Measurements from ENCODE around the gene NRL. TPM values are rescaled to one million over a fixed set of nuclear protein-coding genes. Genes with fewer than 3 reads are reported as not detected.
A peak's percentile ranks its signal among the peaks of the same experiment; 100 is the strongest.

Gene NRL
- total RNA-seq, 1 donor from 2014 or later: 0.54 TPM

DNA sequence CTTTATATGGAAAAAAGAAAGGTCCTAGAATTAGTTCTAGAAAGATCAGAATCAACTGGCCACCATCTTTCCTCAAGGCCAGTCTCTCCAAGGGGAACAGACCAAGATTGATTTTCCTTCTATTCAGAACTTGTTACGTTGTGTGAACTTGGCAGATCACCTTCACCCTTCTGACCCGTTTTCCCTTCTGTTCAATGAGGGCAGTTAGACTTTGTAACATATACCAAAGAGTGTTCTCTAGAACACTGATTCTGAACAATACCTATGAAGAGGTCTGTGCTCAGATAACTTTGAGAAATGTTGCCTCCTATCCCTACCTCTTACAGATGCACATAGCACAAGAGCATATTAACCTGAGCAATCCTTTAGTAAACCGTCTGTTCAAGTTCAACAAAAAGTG, 31.3 kb downstream of the NRL start:
- no peak overlapping the region for H3K4me2 ChIP-seq
- no peak overlapping the region for H2AFZ ChIP-seq (replicated peaks)
- peaks cover 27% of the 10 kb centered on the region for H3K4me1 Mint-ChIP-seq
- no peak overlapping the region for H3K4me3 ChIP-seq
- H3K9me3 Mint-ChIP-seq: no peaks in the 10 kb centered on the region
- no peaks in the 10 kb centered on the region for H3K9me3 ChIP-seq (ENCODE audit: low read depth)
- peaks cover 39% of the 10 kb centered on the region for H3K27me3 ChIP-seq
- peaks cover 35% of the 10 kb centered on the region for H3K27me3 Mint-ChIP-seq (ENCODE audit: insufficient read depth, low read depth)
- H3K36me3 Mint-ChIP-seq: no peaks in the 10 kb centered on the region
- DNase-seq (ENCODE audit: low spot score): no peak
- H3K27ac Mint-ChIP-seq: no peak overlapping the region
- H3K27ac ChIP-seq: no peak overlapping the region
- H3K36me3 ChIP-seq: no peaks in the 10 kb centered on the region
- no peak overlapping the region for H3K9ac ChIP-seq
- no peaks in the 10 kb centered on the region for H3K79me2 ChIP-seq (ENCODE audit: low read depth)
- H3K4me3 Mint-ChIP-seq: no peak overlapping the region
- H4K20me1 ChIP-seq (ENCODE audit: low read depth): no peaks in the 10 kb centered on the region
- TF ChIP-seq EZH2phosphoT487 (IDR thresholded peaks at IDR 0.05) (no peak), EZH2 (IDR thresholded peaks at IDR 0.05) (no peak)
- peaks cover 22% of the 10 kb centered on the region for H3F3A ChIP-seq (ENCODE audit: low read depth)
- H3K4me1 ChIP-seq: peaks cover 42% of the 10 kb centered on the region

DNA sequence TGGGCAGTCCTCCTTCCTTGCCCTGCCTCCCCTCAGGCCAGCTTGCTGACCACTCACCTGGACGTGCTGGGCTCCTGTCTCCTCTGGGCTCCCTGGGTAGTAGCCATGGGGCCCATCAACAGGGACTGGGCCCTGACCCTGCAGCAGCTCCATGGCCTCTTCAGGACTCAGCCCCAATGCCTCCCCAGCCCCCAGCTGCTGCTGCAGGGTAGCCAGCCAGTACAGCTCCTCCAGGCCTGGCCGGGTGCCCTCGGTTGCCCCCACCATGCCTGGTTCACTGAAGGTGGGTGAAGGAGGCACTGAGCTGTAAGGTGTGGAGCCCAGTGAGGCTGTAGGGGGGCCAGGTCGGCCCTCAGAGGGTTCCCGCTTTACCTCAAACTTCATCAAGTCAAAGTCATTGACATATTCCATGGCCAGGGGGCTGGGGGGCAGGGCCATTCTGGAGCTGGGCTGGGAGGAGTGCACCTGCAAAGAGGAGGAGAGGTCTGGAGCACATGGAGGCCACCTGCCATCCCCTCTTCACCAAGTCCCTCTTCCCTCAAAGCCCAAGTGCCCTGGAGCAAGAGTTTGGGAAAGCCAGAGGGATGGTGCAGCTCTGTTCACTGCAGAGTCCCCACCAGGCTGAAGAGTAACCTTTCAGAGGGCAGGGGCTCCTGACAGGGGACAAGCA, 32.2 kb downstream of the NRL start:
- Mint-ChIP-seq H3K9me3 (no peaks in the 10 kb centered on the region), H3K4me3 (peak overlapping the region; percentile 88), H3K27me3 (ENCODE audit: insufficient read depth, low read depth) (peaks cover 41% of the 10 kb centered on the region), H3K27ac (no peak overlapping the region), H3K36me3 (no peaks in the 10 kb centered on the region), H3K4me1 (peaks cover 34% of the 10 kb centered on the region)
- H3K36me3 ChIP-seq: no peaks in the 10 kb centered on the region
- no peaks in the 10 kb centered on the region for H3K9me3 ChIP-seq (ENCODE audit: low read depth)
- H3F3A ChIP-seq (ENCODE audit: low read depth): peaks cover 22% of the 10 kb centered on the region
- no peaks in the 10 kb centered on the region for H3K79me2 ChIP-seq (ENCODE audit: low read depth)
- TF ChIP-seq, protein P1, sequence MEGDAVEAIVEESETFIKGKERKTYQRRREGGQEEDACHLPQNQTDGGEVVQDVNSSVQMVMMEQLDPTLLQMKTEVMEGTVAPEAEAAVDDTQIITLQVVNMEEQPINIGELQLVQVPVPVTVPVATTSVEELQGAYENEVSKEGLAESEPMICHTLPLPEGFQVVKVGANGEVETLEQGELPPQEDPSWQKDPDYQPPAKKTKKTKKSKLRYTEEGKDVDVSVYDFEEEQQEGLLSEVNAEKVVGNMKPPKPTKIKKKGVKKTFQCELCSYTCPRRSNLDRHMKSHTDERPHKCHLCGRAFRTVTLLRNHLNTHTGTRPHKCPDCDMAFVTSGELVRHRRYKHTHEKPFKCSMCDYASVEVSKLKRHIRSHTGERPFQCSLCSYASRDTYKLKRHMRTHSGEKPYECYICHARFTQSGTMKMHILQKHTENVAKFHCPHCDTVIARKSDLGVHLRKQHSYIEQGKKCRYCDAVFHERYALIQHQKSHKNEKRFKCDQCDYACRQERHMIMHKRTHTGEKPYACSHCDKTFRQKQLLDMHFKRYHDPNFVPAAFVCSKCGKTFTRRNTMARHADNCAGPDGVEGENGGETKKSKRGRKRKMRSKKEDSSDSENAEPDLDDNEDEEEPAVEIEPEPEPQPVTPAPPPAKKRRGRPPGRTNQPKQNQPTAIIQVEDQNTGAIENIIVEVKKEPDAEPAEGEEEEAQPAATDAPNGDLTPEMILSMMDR (IDR thresholded peaks at IDR 0.05): no peak
- TF ChIP-seq EZH2phosphoT487 (IDR thresholded peaks at IDR 0.05): no peak
- no peak for TF ChIP-seq EZH2 (IDR thresholded peaks at IDR 0.05)
- peaks cover 39% of the 10 kb centered on the region for H3K27me3 ChIP-seq
- no peaks in the 10 kb centered on the region for H4K20me1 ChIP-seq (ENCODE audit: low read depth)
- H2AFZ ChIP-seq (replicated peaks): no peak overlapping the region
- H3K4me1 ChIP-seq: peaks cover 48% of the 10 kb centered on the region
- no peak overlapping the region for H3K27ac ChIP-seq
- peak overlapping the region; percentile 87 for H3K4me2 ChIP-seq
- no peak for DNase-seq (ENCODE audit: low spot score)
- no peak overlapping the region for H3K4me3 ChIP-seq
- H3K9ac ChIP-seq: no peak overlapping the region

GRCh38 chr14:24081739-24082211, 33.0 kb downstream of the NRL start:
- no peaks in the 10 kb centered on the region for H3K79me2 ChIP-seq (ENCODE audit: low read depth)
- H3K9me3 ChIP-seq (ENCODE audit: low read depth): no peaks in the 10 kb centered on the region
- peaks cover 34% of the 10 kb centered on the region for H3K4me1 Mint-ChIP-seq
- no peaks in the 10 kb centered on the region for H3K9me3 Mint-ChIP-seq
- H3K27ac Mint-ChIP-seq: peak overlapping the region; percentile 87
- TF ChIP-seq EZH2 (IDR thresholded peaks at IDR 0.05): no peak
- no peak for TF ChIP-seq EZH2phosphoT487 (IDR thresholded peaks at IDR 0.05)
- TF ChIP-seq, protein P1 (IDR thresholded peaks at IDR 0.05): no peak
- peaks cover 39% of the 10 kb centered on the region for H3K27me3 ChIP-seq
- H3K4me3 Mint-ChIP-seq: peak overlapping the region; percentile 88
- H3K4me2 ChIP-seq: peak overlapping the region; percentile 87
- no peaks in the 10 kb centered on the region for H4K20me1 ChIP-seq (ENCODE audit: low read depth)
- H3K4me1 ChIP-seq: peaks cover 47% of the 10 kb centered on the region
- H3K27me3 Mint-ChIP-seq (ENCODE audit: insufficient read depth, low read depth): peaks cover 39% of the 10 kb centered on the region
- no peak overlapping the region for H3K9ac ChIP-seq
- H3K4me3 ChIP-seq: peak overlapping the region; percentile 66
- H3K27ac ChIP-seq: no peak overlapping the region
- no peaks in the 10 kb centered on the region for H3K36me3 ChIP-seq
- no peaks in the 10 kb centered on the region for H3K36me3 Mint-ChIP-seq
- H3F3A ChIP-seq (ENCODE audit: low read depth): peaks cover 22% of the 10 kb centered on the region
- DNase-seq (ENCODE audit: low spot score): peak; percentile 40
- peak overlapping the region; percentile 84 for H2AFZ ChIP-seq (replicated peaks)
